Activated naive CD4-positive, alpha-beta T cell treated with anti-CD3 and anti-CD28 coated beads for 36 hours (primary cell): ENCODE results near the gene DLG2. TPM values are rescaled to one million over a fixed set of nuclear protein-coding genes. Genes with fewer than 3 reads are reported as not detected.
"Not testable (repeated sequence)": the region's sequence is repeated elsewhere in the genome, so short reads cannot be mapped to it uniquely, and the experiment has no call there.

Experiments
- CTCF ChIA-PET: fragments of 350-600 bp; sonication (Branson Sonifier 250); formaldehyde crosslinking; loops from one replicate; lab custom pipeline; 2021; ENCODE audit warnings: antibody characterized with exemption; lab: Charles Lee
- DNase-seq: peaks from one replicate; pipeline ENCODE4 v3.0.0-alpha.2; 2020
- H3K27ac Mint-ChIP-seq: one replicate; pipeline ENCODE4 v1.8.0; 2021; ENCODE audit warnings: mild to moderate bottlenecking, mixed read lengths
- H3K27me3 Mint-ChIP-seq: one replicate; pipeline ENCODE4 v1.8.0; 2021; ENCODE audit warnings: low read depth, mixed read lengths
- H3K36me3 Mint-ChIP-seq: one replicate; pipeline ENCODE4 v1.8.0; 2021; ENCODE audit warnings: low read depth, mixed read lengths
- H3K4me1 Mint-ChIP-seq: one replicate; pipeline ENCODE4 v1.8.0; 2021; ENCODE audit warnings: low read depth, mixed read lengths
- H3K4me3 Mint-ChIP-seq: one replicate; pipeline ENCODE4 v1.8.0; 2021; ENCODE audit warnings: mild to moderate bottlenecking, moderate library complexity, mixed read lengths
- H3K9me3 Mint-ChIP-seq: one replicate; pipeline ENCODE4 v1.8.0; 2021; ENCODE audit warnings: mixed read lengths
- intact Hi-C: fragments of 100-400 bp; cut with micrococcal nuclease; formaldehyde crosslinking; loops from one replicate; pipeline ENCODE4 v1.15.1; 2023
- total RNA-seq, 2 experiments: library from RNA; stranded (reverse); gene quantifications; one replicate each; pipeline ENCODE4 v1.2.3, GENCODE V29; 2021

DLG2 gene
- 1 to 10 TPM; 3.3 to 4.6 TPM for total RNA-seq

DNA sequence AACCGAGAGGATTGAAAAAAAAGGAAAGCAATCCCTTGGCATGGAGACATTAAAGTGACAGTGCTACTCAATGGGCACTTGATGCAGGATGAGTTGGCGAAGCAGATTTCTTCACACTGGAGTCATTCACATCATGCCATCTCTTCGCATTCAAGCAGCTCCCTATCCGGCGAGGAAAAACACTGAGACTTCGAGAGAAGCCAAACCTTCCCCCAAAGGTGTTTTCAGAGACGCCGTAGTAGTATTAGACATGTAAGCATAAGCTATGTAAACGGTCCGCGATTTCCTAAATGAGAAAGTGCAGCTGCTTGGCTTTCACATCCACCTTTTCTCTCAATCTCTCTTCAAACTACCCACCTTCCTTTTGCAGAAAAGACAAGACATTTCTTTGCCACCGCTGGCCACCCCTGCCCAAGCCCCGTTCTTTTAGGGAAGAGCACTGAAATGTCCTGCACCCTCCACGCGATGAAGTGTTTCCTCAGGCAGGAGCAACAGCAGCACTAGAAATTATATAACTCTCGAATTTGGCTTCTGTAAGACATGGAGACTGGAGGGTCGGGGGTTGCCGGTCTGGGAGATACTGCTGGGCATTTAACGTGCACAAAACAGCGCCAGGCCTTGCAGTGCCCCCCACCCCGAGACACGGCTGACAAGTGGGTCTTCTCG is at the start of gene DLG2:
DLG2 (minus strand) TSS at position 13 of the 666 bp plus-strand sequence.
- Mint-ChIP-seq H3K36me3 (peaks cover 11% of the 10 kb centered on the region), H3K27me3 (no peaks in the 10 kb centered on the region), H3K4me3 (peak within 1 kb of the TSS; percentile 99), H3K27ac (peak within 1 kb of the TSS; percentile 96), H3K9me3 (no peaks in the 10 kb centered on the region), H3K4me1 (peaks cover 33% of the 10 kb centered on the region)
- DNase-seq: peak; percentile 34
- intact Hi-C loops: loop anchor here (10.0 kb wide), 1 partner anchor 1407 kb away; the partner anchor contains the start of gene TMEM135
- CTCF ChIA-PET: interaction anchor here (0.9 kb wide), 1 partner anchor 10 kb away, joined by 4 read pairs; no protein-coding TSS in a partner anchor

DNA sequence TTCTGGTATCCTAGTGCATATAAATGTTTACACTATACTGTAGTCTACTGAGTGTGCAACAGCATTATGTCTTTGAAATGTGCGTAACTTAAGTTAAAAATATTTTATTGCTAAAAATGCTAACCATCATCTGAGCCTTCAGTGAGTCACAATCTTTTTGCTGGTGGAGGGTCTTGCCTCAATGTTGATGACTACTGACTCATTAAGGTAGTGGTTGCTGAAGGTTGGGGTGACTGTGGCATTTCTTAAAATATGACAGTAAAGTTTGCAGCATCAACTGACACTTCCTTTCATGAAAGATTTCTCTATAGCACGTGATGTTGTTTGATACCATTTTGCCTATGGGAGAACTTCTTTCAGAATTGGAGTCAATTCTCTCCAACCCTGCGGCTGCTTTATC is 46.2 kb upstream of the DLG2 start:
- Mint-ChIP-seq H3K27me3 (no peaks in the 10 kb centered on the region), H3K4me3 (no peak overlapping the region), H3K4me1 (no peaks in the 10 kb centered on the region), H3K9me3 (no peaks in the 10 kb centered on the region), H3K36me3 (no peaks in the 10 kb centered on the region), H3K27ac (no peak overlapping the region)
- CTCF ChIA-PET: interaction anchor here (0.9 kb wide), 1 partner anchor 11 kb away, joined by 5 read pairs; no protein-coding TSS in a partner anchor
- intact Hi-C loops: no loop called here
- DNase-seq: no peak

DNA sequence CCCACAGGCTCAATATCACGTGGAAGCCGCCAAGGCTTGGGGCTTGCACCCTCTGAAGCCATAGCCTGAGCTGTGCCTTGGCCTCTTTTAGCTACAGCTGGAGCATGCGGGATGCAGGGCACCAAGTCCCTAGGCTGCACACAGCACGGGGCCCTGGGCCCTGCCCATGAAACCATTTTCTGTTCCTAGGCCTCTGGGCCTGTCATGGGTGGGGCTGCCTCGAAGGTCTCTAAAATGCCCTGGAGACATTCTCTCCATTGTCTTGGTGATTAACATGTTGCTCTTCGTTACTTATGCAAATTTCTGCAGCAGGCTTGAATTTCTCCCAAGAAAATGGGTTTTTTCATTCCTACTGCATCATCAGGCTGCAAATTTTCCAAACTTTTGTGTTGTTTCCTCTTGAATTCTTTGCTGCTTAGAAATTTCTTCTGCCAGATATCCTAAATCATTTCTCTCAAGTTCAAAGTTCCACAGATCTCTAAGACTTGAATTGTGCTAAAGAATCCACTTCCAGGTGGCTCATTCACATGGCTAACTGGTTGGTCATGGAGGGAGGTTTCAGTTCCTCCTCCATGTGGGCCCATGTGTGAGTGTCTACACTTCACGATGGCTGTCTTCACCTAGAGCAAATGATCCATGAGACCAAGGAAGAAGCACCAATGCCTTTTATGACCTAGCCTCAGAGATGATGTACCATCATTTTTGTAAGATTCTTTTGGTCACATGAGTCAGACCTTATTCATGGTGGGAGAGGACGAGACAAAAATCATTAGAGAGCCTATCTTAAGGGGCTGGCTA is 45.2 kb upstream of the DLG2 start:
- CTCF ChIA-PET: interaction anchor here (0.9 to 1.5 kb wide), 2 partner anchors 9 to 12 kb away, joined by 4 to 5 read pairs; no protein-coding TSS in a partner anchor
- H3K36me3 Mint-ChIP-seq: no peaks in the 10 kb centered on the region
- no peaks in the 10 kb centered on the region for H3K4me1 Mint-ChIP-seq
- no peak overlapping the region for H3K4me3 Mint-ChIP-seq
- no peak overlapping the region for H3K27ac Mint-ChIP-seq
- intact Hi-C loops: no loop called here
- DNase-seq: no peak
- no peaks in the 10 kb centered on the region for H3K27me3 Mint-ChIP-seq
- H3K9me3 Mint-ChIP-seq: no peaks in the 10 kb centered on the region

DNA sequence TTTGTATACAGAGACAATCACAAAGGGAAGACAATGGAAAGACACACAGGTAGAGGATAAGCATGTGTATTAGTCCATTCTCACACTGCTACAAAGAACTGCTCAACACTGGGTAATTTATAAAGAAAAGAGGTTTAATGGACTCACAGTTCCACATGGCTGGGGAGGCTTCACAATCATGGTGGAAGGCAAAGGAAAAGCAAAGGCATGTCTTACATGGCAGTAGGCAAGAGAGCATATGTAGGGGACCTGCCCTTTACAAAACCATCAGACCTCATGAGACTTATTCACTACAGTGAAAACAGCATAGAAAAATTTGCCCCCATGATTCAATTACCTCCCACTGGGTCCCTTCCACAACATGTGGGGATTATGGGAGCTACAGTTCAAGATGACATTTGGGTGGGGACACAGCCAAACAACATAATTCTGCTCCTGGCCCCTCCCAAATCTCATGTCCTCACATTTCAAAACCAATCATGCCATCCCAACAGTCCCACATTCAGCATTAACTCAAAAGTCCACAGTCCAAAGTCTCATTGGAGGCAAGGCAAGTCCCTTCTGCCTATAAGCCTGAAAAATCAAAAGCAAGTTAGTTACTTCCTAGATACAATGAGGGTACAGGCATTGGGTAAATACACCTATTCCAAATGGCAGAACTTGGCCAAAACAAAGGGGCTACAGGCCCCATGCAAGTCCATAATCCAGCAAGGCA is 44.0 kb upstream of the DLG2 start:
- H3K36me3 Mint-ChIP-seq, H3K4me3 Mint-ChIP-seq, H3K27ac Mint-ChIP-seq, intact Hi-C loops, H3K4me1 Mint-ChIP-seq, H3K9me3 Mint-ChIP-seq, DNase-seq, H3K27me3 Mint-ChIP-seq: not testable (repeated sequence)
- CTCF ChIA-PET: interaction anchor here (1.5 kb wide), 1 partner anchor 10 kb away, joined by 4 read pairs; no protein-coding TSS in a partner anchor

DNA sequence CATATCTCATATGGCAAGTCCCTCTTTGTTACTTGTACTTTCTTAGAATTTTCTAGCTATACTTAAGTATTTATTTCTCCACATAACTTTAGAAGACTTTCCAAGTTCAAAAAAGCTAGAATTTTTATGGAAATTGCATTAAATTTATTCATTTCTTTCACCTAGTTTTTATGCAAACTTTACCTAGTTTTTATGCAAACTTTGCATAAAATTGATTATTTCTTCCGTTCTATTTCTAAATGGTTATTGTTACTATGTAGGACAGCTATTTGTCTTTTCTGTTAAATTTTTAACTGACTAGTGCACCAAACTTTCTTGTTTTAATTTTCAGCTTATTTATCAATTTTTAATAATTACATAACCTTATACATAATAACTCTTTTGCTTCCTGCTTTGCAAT is 41.0 kb upstream of the DLG2 start:
- Mint-ChIP-seq H3K4me1 (peaks cover 6% of the 10 kb centered on the region), H3K4me3 (no peak overlapping the region), H3K36me3 (peaks cover 13% of the 10 kb centered on the region), H3K27me3 (no peaks in the 10 kb centered on the region), H3K9me3 (no peaks in the 10 kb centered on the region), H3K27ac (no peak overlapping the region)
- DNase-seq: no peak
- CTCF ChIA-PET: no interaction called here
- intact Hi-C loops: no loop called here

DNA sequence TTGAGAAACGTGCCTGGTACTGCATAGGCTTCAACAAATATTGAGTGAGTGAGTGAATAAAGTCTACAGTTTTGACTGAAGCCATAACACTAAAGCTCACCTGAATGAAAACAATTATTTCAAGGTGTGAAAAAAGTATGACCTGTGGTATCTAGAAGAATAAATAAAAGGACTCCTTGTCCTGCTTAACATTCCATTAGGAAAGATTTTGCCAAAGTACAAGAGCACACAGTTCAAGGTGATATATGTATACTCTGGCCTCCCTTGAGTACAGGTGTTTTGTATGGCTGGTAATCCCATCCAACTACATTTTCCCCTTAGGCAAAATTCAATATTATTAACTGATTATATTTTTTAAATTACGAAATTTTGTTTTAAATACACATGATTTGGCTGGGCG is 39.5 kb upstream of the DLG2 start:
- intact Hi-C loops: no loop called here
- no peak for DNase-seq
- CTCF ChIA-PET: no interaction called here
- Mint-ChIP-seq H3K4me1 (peaks cover 6% of the 10 kb centered on the region), H3K9me3 (no peaks in the 10 kb centered on the region), H3K27me3 (no peaks in the 10 kb centered on the region), H3K4me3 (no peak overlapping the region), H3K36me3 (peaks cover 23% of the 10 kb centered on the region), H3K27ac (no peak overlapping the region)

DNA sequence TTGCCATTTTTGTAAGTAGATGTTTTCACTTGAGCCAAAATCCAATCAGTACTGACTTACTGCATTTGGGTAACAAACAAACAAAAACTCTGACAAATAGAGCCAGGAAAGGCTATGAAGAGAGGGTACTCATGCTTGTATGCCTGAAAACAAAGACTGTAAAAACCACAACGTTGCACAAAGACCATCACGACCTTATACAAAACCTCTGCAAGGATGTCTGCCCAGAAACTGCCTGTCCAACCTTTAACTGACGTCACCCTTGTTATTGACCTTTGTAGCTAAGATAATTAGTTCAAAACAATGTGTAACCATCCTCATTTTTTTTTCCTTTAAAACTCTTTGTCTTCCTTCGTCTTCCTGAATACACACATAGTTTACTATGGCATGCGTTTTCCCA is 38.6 kb upstream of the DLG2 start:
- intact Hi-C loops: loop anchor here (1.0 to 2.0 kb wide), 11 partner anchors 17 to 1141 kb away; partner anchors contain the start of genes HIKESHI, PICALM and SYTL2
- peaks cover 14% of the 10 kb centered on the region for H3K4me1 Mint-ChIP-seq
- no peaks in the 10 kb centered on the region for H3K9me3 Mint-ChIP-seq
- H3K36me3 Mint-ChIP-seq: peaks cover 31% of the 10 kb centered on the region
- no peaks in the 10 kb centered on the region for H3K27me3 Mint-ChIP-seq
- CTCF ChIA-PET: no interaction called here
- no peak for DNase-seq
- H3K4me3 Mint-ChIP-seq: no peak overlapping the region
- H3K27ac Mint-ChIP-seq: peak overlapping the region; percentile 96

DNA sequence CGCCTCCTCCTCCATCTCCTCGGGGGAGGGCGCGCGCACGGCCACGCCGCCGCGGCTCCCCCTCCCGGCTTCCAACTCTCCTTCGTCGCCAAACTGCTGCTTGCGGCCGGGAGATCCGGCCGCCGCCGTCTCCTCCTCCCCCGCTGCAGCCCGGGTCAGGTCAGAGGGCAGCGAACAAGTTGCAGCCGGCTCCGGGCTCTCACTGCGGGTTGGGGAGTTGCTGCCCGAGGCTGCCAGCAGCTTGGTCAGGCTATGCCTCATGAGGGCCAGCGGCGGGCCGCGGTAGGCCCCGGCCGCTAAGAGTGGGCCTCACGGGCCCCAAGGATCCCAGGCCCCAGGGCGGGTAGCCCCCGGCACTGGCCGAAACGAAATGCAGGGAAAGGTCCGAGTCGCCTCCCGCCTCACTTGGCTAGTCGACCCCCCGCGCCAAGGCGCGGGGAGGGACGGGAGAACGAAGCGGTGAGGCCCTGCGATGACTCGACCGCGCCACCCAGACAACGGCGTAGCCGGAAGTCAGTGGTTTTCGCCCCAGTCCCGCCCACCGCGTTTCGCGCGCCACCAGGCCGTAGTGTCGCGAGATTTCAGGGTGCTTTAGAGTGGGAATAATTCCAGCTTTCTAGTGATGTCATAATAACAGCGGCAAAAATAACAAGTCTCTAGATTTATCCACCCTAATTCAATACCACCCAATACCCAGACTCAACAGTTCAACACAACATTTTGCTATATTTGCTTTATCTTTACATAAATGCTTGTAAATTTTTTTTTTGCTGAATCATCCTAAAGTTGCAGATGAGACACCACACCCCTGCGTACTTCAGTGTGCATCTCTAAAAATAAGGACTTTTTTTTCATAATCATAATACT is 37.7 kb upstream of the DLG2 start, which contains the start of gene CREBZF:
CREBZF (minus strand) TSS at position 515 of the 867 bp plus-strand sequence; CDS start at position 261, 254 bp downstream.
- Mint-ChIP-seq H3K9me3 (no peaks in the 10 kb centered on the region), H3K27ac (peak within 1 kb of the TSS; percentile 96), H3K36me3 (peaks cover 39% of the 10 kb centered on the region), H3K4me3 (peak within 1 kb of the TSS; percentile 98), H3K27me3 (no peaks in the 10 kb centered on the region), H3K4me1 (peaks cover 23% of the 10 kb centered on the region)
- CTCF ChIA-PET: interaction anchor here (0.6 to 1.9 kb wide), 4 partner anchors 35 to 151 kb away, joined by 3 to 4 read pairs (median 3); no protein-coding TSS in a partner anchor
- intact Hi-C loops: loop anchor here (1.0 to 2.0 kb wide), 15 partner anchors 17 to 1141 kb away; partner anchors contain the start of genes HIKESHI, PICALM, SYTL2 and TMEM126A
- DNase-seq: peak; percentile 98

DNA sequence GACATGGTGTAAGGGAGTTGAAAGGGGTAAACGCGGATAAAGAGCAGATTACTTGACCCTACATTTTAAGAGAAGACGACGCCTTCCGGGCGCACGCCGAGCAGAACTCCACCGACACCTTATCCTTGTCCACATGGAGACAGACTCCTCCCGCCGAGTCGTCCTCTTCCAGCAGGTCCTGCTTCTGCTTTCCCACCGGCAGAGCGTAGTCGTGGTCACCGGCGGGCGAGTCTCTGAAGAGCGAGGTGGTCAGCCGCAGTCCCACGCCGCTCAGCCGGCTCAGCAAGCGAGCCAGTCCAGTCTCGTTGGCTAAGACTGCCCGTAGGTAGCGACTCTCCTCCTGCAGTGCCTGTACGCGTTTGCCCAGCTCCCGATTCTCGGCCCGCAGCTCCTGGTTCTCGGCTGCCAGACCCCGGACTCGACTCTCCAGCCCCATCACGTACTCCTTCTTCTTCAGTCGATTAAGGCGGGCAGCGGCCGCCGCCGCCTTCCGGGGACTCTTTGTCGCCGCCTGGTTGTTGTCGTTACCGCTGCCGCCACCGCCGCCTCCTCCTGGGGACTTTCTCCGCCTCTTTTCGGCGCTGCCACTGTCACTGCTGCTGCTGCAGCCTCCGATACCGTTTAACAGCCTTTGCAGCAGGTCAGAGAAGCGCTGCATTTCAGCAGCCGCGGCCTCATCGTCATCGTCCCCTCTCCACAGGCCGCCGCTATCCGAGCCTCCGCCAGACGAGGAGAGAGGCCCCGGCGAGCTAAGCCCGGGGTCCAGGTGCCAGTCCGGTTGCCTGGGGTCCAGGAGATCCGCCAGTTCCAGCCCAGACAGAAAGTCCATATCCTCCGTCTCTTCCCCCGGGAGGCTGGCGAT is 36.8 kb upstream of the DLG2 start:
- Mint-ChIP-seq H3K27me3 (no peaks in the 10 kb centered on the region), H3K36me3 (peaks cover 44% of the 10 kb centered on the region), H3K27ac (peak overlapping the region; percentile 96), H3K4me1 (peaks cover 31% of the 10 kb centered on the region), H3K4me3 (peak overlapping the region; percentile 98), H3K9me3 (no peaks in the 10 kb centered on the region)
- CTCF ChIA-PET: interaction anchor here (0.6 to 1.9 kb wide), 8 partner anchors 11 to 452 kb away, joined by 3 to 5 read pairs (median 4); partner anchors contain the start of gene CCDC83
- peak; percentile 92 for DNase-seq
- intact Hi-C loops: loop anchor here (1.0 to 2.0 kb wide), 5 partner anchors 17 to 623 kb away; partner anchors contain the start of genes TMEM126A and TMEM126B

DNA sequence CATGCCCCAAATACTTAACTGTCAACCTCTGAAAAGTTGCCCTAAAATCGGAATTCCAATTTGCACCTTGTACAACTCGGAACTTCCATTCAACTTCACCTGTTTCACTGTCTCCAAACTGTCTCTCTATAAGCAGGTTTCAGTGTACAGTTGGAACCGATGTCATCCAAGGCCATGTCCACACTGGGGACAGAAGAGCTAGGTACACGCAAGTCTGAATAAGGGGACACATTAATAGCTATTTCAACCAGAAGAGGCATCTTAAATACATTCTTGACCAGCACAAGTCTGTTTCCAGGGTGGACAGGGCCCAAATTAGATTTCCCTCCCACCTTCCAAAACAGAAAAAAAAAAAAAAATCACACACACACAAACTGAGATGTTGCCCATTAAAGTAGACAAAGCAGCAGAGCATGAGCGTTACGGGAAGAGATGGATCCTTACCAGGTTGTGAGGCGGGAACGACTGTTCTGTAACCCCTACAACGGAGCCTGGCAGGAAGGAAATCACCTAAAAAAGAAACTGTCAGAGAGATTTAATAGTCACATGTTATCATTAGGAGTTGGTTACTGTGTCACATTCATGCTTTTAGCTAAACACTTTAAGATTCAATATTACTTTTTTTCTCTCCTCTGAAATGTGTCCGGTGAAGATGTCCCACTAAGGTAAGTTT is 36.1 kb upstream of the DLG2 start:
- Mint-ChIP-seq H3K36me3 (peaks cover 49% of the 10 kb centered on the region), H3K4me3 (peak overlapping the region; percentile 98), H3K9me3 (no peaks in the 10 kb centered on the region), H3K27ac (peak overlapping the region; percentile 96), H3K4me1 (peaks cover 37% of the 10 kb centered on the region), H3K27me3 (no peaks in the 10 kb centered on the region)
- CTCF ChIA-PET: interaction anchor here (0.6 to 1.9 kb wide), 6 partner anchors 10 to 452 kb away, joined by 3 to 5 read pairs (median 4); partner anchors contain the start of gene CCDC83
- intact Hi-C loops: no loop called here
- peak; percentile 45 for DNase-seq
